Stimulated activated naive CD4-positive, alpha-beta T cell (primary cell): ENCODE measurements around the gene ADGRG3.
"Not testable (repeated sequence)": the region's sequence is repeated elsewhere in the genome, so short reads cannot be mapped to it uniquely, and the experiment has no call there.

Experiments
- DNase-seq, 6 experiments: peaks; one replicate each; lab custom pipeline; 2025; lab: John Stamatoyannopoulos, UW

ADGRG3 gene

GRCh38 chr16:57697896-57698537, 29.9 kb downstream of the ADGRG3 start:
- no peak for DNase-seq

GRCh38 chr16:57698812-57699405, 30.8 kb downstream of the ADGRG3 start:
- DNase-seq: no peak

GRCh38 chr16:57699481-57699880, 31.4 kb downstream of the ADGRG3 start:
- DNase-seq: no peak

- DNase-seq: no peak
Observed at GRCh38 chr16:57699899-57700298, 31.8 kb downstream of the ADGRG3 start.

GRCh38 chr16:57700781-57701551, 32.9 kb downstream of the ADGRG3 start:
- no peak for DNase-seq

- no peak for DNase-seq
Observed at GRCh38 chr16:57701759-57702371, 33.8 kb downstream of the ADGRG3 start.

GRCh38 chr16:57703416-57704010, 35.4 kb downstream of the ADGRG3 start:
- no peak for DNase-seq

- no peak for DNase-seq
Observed at GRCh38 chr16:57704011-57704904, 36.2 kb downstream of the ADGRG3 start.

- DNase-seq: no peak
Observed at GRCh38 chr16:57704905-57705852, 37.1 kb downstream of the ADGRG3 start.

- DNase-seq: no peak
Observed at GRCh38 chr16:57706717-57707116, 38.6 kb downstream of the ADGRG3 start.

- DNase-seq: no peak
Observed at GRCh38 chr16:57707331-57707730, 39.2 kb downstream of the ADGRG3 start.

GRCh38 chr16:57708168-57708567, 40.1 kb downstream of the ADGRG3 start:
- DNase-seq: no peak

GRCh38 chr16:57709663-57710062, 41.6 kb downstream of the ADGRG3 start:
- no peak for DNase-seq

GRCh38 chr16:57711346-57711745, 43.2 kb downstream of the ADGRG3 start:
- no peak for DNase-seq

- DNase-seq: no peak
Observed at GRCh38 chr16:57711993-57712392, 43.9 kb downstream of the ADGRG3 start.

- DNase-seq: not testable (repeated sequence)
Observed at GRCh38 chr16:57712569-57712968, 44.5 kb downstream of the ADGRG3 start.

- no peak for DNase-seq
Observed at GRCh38 chr16:57713596-57713995, 45.5 kb downstream of the ADGRG3 start.

- DNase-seq: no peak
Observed at GRCh38 chr16:57714047-57714446, 45.9 kb downstream of the ADGRG3 start.

- peak in 1 of 6 experiments; percentile 8 for DNase-seq
Observed at GRCh38 chr16:57720142-57720575, 52.1 kb downstream of the ADGRG3 start.
